ENCODE measurements around the gene HEMK1. TPM values are rescaled to one million over a fixed set of nuclear protein-coding genes. Genes with fewer than 3 reads are reported as not detected.

Gene HEMK1
- total RNA-seq, 2 experiments from 2014 or later, result 12.4 to 14.6 TPM

DNA sequence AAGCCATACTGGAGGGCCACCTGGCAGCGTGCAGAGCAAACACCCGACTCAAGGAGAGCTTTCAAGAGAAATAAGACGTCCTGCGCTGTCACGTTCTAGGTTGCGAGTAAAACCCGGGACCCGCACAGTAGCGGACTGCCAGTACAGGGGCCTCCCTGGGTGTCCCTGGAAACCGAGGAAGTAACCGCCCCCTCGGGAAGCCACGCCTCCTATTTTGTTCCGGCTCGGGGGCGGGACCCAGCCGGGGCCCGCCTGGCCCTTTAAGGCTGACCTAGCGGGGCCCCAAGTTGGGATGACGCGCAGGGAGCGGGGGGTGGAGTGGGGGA, 47.4 kb downstream of the HEMK1 start:
- peak overlapping the region; percentile 84 for H3K27ac Mint-ChIP-seq
- ATAC-seq (ENCODE audit: poor library complexity), result peak; percentile 62
- CTCF ChIA-PET, result interaction anchor here (0.8 to 9.7 kb wide), 25 partner anchors 11 to 1436 kb away, joined by 3 to 234 read pairs (median 5); partner anchors contain the start of genes C3orf18, DOCK3, HEMK1 and MANF
- Histone ChIP-seq H3K9me3 (ENCODE audit: control insufficient read depth in 1 of 2, insufficient read depth in 1 of 2, low read length in 2 of 2) (no peaks in the 10 kb centered on the region), H3K4me3 (ENCODE audit: low read length) (peak overlapping the region; percentile 93), H3K36me3 (ENCODE audit: insufficient read depth, low read length) (peaks cover 3% of the 10 kb centered on the region), H3K27me3 (ENCODE audit: control insufficient read depth in 1 of 2, insufficient read depth in 2 of 2, low read length in 2 of 2) (no peaks in the 10 kb centered on the region), H3K27ac (ENCODE audit: low read depth in 1 of 2, low read length in 2 of 2) (peak overlapping the region; percentile 52 to 79), H3K4me1 (ENCODE audit: insufficient read depth, low read length) (peaks cover 86% of the 10 kb centered on the region)
- H3K4me1 Mint-ChIP-seq (ENCODE audit: low read depth), result peaks cover 65% of the 10 kb centered on the region
- peaks cover 3% of the 10 kb centered on the region for H3K36me3 Mint-ChIP-seq (ENCODE audit: low read depth)
- no peak for TF ChIP-seq CTCF (IDR thresholded peaks at IDR 0.05)
- POLR2A ChIA-PET, result interaction anchor here (0.6 to 20.8 kb wide), 20 partner anchors 9 to 1366 kb away, joined by 3 to 446 read pairs (median 4); partner anchors contain the start of genes ACY1, C3orf18, DCAF1 and HEMK1
- peak; percentile 87 to 98 (median 93) for DNase-seq
- intact Hi-C loops (cut with DNase I, micrococcal nuclease), result loop anchor here (1.0 to 10.0 kb wide), 15 partner anchors 36 to 1186 kb away; partner anchors contain the start of genes MANF (in 2 of the 2), DCAF1 (in 1 of the 2) and DOCK3 (in 1 of the 2)
- H3K4me3 Mint-ChIP-seq, result peak overlapping the region; percentile 89
- H3K27me3 Mint-ChIP-seq, result no peaks in the 10 kb centered on the region
- H3K9me3 Mint-ChIP-seq, result no peaks in the 10 kb centered on the region

DNA sequence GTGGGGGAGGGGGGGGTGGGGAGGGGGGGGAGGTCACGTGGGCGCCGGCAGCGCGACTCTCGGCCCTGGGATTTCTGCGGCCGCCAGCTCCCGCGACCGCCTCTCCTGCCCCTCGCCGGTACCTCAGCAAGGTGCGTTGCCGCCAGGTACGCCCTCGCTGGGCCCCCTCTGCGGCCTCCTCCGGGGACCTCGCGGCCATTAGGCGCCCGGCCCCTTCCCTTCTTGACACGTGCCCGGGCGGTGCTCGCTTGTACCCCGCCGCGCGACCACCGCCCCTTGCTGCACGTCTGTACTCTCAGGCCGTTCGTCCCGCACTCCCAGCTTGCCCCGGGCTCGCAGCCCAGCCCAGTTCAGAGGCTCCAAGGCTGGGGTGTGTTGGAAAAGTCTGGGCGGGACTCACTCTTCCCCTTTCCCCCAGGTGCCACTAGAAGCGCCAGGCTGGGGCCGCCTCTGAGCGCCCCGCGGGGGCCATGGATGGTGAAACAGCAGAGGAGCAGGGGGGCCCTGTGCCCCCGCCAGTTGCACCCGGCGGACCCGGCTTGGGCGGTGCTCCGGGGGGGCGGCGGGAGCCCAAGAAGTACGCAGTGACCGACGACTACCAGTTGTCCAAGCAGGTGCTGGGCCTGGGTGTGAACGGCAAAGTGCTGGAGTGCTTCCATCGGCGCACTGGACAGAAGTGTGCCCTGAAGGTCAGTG, 47.9 kb downstream of the HEMK1 start, which contains the start of gene MAPKAPK3:
Gene MAPKAPK3 (plus strand): TSS at position 56 of the 696 bp plus-strand sequence. CDS start 415 bp downstream, at position 471.
- Mint-ChIP-seq H3K36me3 (ENCODE audit: low read depth) (peaks cover 3% of the 10 kb centered on the region), H3K4me1 (ENCODE audit: low read depth) (peaks cover 64% of the 10 kb centered on the region), H3K9me3 (no peaks in the 10 kb centered on the region), H3K4me3 (peak within 1 kb of the TSS; percentile 92), H3K27ac (peak within 1 kb of the TSS; percentile 84), H3K27me3 (no peaks in the 10 kb centered on the region)
- no peaks in the 10 kb centered on the region for H3K27me3 ChIP-seq (ENCODE audit: control insufficient read depth in 1 of 2, insufficient read depth in 2 of 2, low read length in 2 of 2)
- ChIA-PET POLR2A (interaction anchor here (0.6 to 20.8 kb wide), 18 partner anchors 9 to 883 kb away, joined by 3 to 446 read pairs (median 5); partner anchors contain the start of genes C3orf18, CYB561D2, DCAF1 and HEMK1), CTCF (interaction anchor here (0.6 to 9.7 kb wide), 16 partner anchors 15 to 1183 kb away, joined by 3 to 234 read pairs (median 6); partner anchors contain the start of genes C3orf18, HEMK1 and MANF)
- H3K9me3 ChIP-seq (ENCODE audit: control insufficient read depth in 1 of 2, insufficient read depth in 1 of 2, low read length in 2 of 2), result no peaks in the 10 kb centered on the region
- peaks cover 87% of the 10 kb centered on the region for H3K4me1 ChIP-seq (ENCODE audit: insufficient read depth, low read length)
- peak; percentile 4 for ATAC-seq (ENCODE audit: poor library complexity)
- peaks cover 6% of the 10 kb centered on the region for H3K36me3 ChIP-seq (ENCODE audit: insufficient read depth, low read length)
- H3K4me3 ChIP-seq (ENCODE audit: low read length), result peak within 1 kb of the TSS; percentile 93
- no peak for TF ChIP-seq CTCF (IDR thresholded peaks at IDR 0.05)
- peak in 5 of 14 experiments; percentile 32 to 50 (median 43) for DNase-seq
- H3K27ac ChIP-seq (ENCODE audit: low read depth in 1 of 2, low read length in 2 of 2), result peak within 1 kb of the TSS; percentile 73 to 79
- intact Hi-C loops (cut with DNase I, micrococcal nuclease), result loop anchor here (2.0 to 10.0 kb wide), 12 partner anchors 58 to 1185 kb away; partner anchors contain the start of genes MANF (in 2 of the 2), DCAF1 (in 1 of the 2) and DOCK3 (in 1 of the 2)

DNA sequence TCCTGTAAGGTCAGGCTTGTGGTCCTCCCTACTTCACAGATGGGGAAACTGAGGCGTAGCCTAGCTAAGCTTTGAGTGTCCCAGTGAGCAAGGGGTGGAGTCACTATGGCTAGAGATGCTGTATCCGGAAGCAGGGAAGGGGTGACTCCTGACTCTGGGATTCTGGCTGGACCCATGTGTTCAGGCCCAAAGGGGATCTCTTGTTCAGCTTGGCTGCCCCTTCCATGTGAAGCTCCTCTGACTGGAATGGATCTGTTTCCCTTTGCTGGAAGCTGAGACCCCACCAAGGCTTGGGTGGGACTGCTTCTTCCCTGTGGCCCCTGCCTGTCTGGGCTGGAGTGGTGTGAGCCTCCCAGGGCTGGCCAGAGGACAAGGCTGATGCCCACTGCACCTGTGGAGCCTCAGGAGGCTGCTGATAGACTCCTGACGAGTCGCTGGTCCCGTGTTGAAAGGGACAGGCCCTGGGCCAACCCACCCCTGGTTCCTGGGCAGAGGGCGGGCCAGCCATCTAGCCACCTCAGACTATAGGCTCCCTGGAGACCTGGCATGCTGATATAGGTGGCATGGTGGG, 48.7 kb downstream of the HEMK1 start:
- intact Hi-C loops (cut with DNase I, micrococcal nuclease), result loop anchor here (2.0 to 10.0 kb wide), 12 partner anchors 57 to 1184 kb away; partner anchors contain the start of genes MANF (in 2 of the 2), DCAF1 (in 1 of the 2) and DOCK3 (in 1 of the 2)
- no peak for TF ChIP-seq CTCF (IDR thresholded peaks at IDR 0.05)
- Histone ChIP-seq H3K9me3 (ENCODE audit: control insufficient read depth in 1 of 2, insufficient read depth in 1 of 2, low read length in 2 of 2) (no peaks in the 10 kb centered on the region), H3K36me3 (ENCODE audit: insufficient read depth, low read length) (peaks cover 13% of the 10 kb centered on the region), H3K27me3 (ENCODE audit: control insufficient read depth in 1 of 2, insufficient read depth in 2 of 2, low read length in 2 of 2) (no peaks in the 10 kb centered on the region), H3K4me1 (ENCODE audit: insufficient read depth, low read length) (peaks cover 87% of the 10 kb centered on the region), H3K27ac (ENCODE audit: low read depth in 1 of 2, low read length in 2 of 2) (peak overlapping the region; percentile 71 to 73), H3K4me3 (ENCODE audit: low read length) (peak overlapping the region; percentile 93)
- CTCF ChIA-PET, result interaction anchor here (0.6 to 4.9 kb wide), 4 partner anchors 14 to 45 kb away, joined by 3 to 60 read pairs (median 6); no protein-coding TSS in a partner anchor
- peaks cover 3% of the 10 kb centered on the region for H3K36me3 Mint-ChIP-seq (ENCODE audit: low read depth)
- no peaks in the 10 kb centered on the region for H3K9me3 Mint-ChIP-seq
- no peaks in the 10 kb centered on the region for H3K27me3 Mint-ChIP-seq
- H3K27ac Mint-ChIP-seq, result peak overlapping the region; percentile 84
- peaks cover 64% of the 10 kb centered on the region for H3K4me1 Mint-ChIP-seq (ENCODE audit: low read depth)
- peak in 2 of 14 experiments; percentile 37 to 46 for DNase-seq
- POLR2A ChIA-PET, result interaction anchor here (1.4 to 20.8 kb wide), 7 partner anchors 11 to 767 kb away, joined by 3 to 446 read pairs (median 10); partner anchors contain the start of genes C3orf18, CYB561D2, HEMK1 and MANF
- peak overlapping the region; percentile 92 for H3K4me3 Mint-ChIP-seq
- no peak for ATAC-seq (ENCODE audit: poor library complexity)

Data from CD4-positive, alpha-beta T cell (primary cell).